Right renal pelvis (tissue), 4 donors: Measurements from ENCODE around the gene SPPL3. TPM values are rescaled to one million over a fixed set of nuclear protein-coding genes. Genes with fewer than 3 reads are reported as not detected.
"Not testable (repeated sequence)": the region's sequence is repeated elsewhere in the genome, so short reads cannot be mapped to it uniquely, and the experiment has no call there.

Source experiments
- DNase-seq, 4 donors: peaks; one replicate each; pipeline ENCODE4 v3.0.0-alpha.2; 2013; ENCODE audit warnings: low read depth in 4 of 4, low spot score in 3 of 4, missing footprints in 1 of 4
- polyA plus RNA-seq, 4 donors: library from polyadenylated mRNA; unstranded; fragments of 120-200 nt; gene quantifications; one replicate each; pipeline ENCODE4 v1.2.1, GENCODE V29; 2013; ENCODE audit not compliant: insufficient read length in 4 of 4

SPPL3 gene
- polyA plus RNA-seq, 4 donors: 81.1 to 102 (median 95.2) TPM

GRCh38 chr12:120733574-120733973 is 170.6 kb downstream of the SPPL3 start:
- no peak for DNase-seq

- not testable (repeated sequence) for DNase-seq
Observed at GRCh38 chr12:120732198-120732597, 172.0 kb downstream of the SPPL3 start.

GRCh38 chr12:120726961-120727360 is 177.2 kb downstream of the SPPL3 start:
- DNase-seq: no peak

GRCh38 chr12:120726510-120726793 is 177.7 kb downstream of the SPPL3 start:
- no peak for DNase-seq

GRCh38 chr12:120725659-120726509 is 178.3 kb downstream of the SPPL3 start, which contains the start of gene ACADS:
ACADS (plus strand) TSS chr12:120725826; CDS start chr12:120725886, 60 bp downstream.
- peak; percentile 65 to 79 (median 74) for DNase-seq

- DNase-seq: no peak
Observed at GRCh38 chr12:120725151-120725658, 179.0 kb downstream of the SPPL3 start.

GRCh38 chr12:120724720-120725119 is 179.4 kb downstream of the SPPL3 start:
- no peak for DNase-seq

GRCh38 chr12:120722784-120723183 is 181.4 kb downstream of the SPPL3 start:
- DNase-seq: no peak

GRCh38 chr12:120721866-120722265 is 182.3 kb downstream of the SPPL3 start:
- no peak for DNase-seq

- no peak for DNase-seq
Observed at GRCh38 chr12:120720987-120721801, 183.0 kb downstream of the SPPL3 start.

GRCh38 chr12:120720234-120720986 is 183.7 kb downstream of the SPPL3 start:
- DNase-seq: no peak

- no peak for DNase-seq
Observed at GRCh38 chr12:120719496-120720233, 184.5 kb downstream of the SPPL3 start.

- DNase-seq: no peak
Observed at GRCh38 chr12:120719072-120719471, 185.1 kb downstream of the SPPL3 start.

GRCh38 chr12:120718055-120718454 is 186.1 kb downstream of the SPPL3 start:
- no peak for DNase-seq

- peak in 3 of 4 donors; percentile 65 to 72 (median 67) for DNase-seq
Observed at GRCh38 chr12:120713861-120714482, 190.2 kb downstream of the SPPL3 start.

- no peak for DNase-seq
Observed at GRCh38 chr12:120712610-120713009, 191.5 kb downstream of the SPPL3 start.
